RWPE2 (cell line): ENCODE measurements around the gene DNAH8.
A peak's percentile ranks its signal among the peaks of the same experiment; 100 is the strongest.

Experiments
- ATAC-seq: fragments of 200-7000 bp; cut with Tn5 transposase; 3 replicates; pipeline ENCODE4 v1.9.1; 2021; ENCODE audit warnings: low read depth
- DNase-seq: peaks from one replicate; pipeline ENCODE4 v3.0.0-alpha.2; 2020; ENCODE audit warnings: low spot score
- H3K27ac ChIP-seq: fragments of 450-650 bp; 2 replicates; pipeline ENCODE4 v1.5.1; 2017; ENCODE audit warnings: mild to moderate bottlenecking; ENCODE audit not compliant: poor library complexity, severe bottlenecking
- H3K27me3 ChIP-seq: fragments of 250-450 bp; sonication (Bioruptor Pico); 2 replicates; pipeline ENCODE4 v1.5.1; 2021; ENCODE audit warnings: mild to moderate bottlenecking, moderate library complexity; ENCODE audit not compliant: insufficient read depth, poor library complexity, severe bottlenecking
- H3K36me3 ChIP-seq: fragments of 250-450 bp; sonication (Bioruptor Pico); 2 replicates; pipeline ENCODE4 v1.5.1; 2020; ENCODE audit warnings: low read depth, mild to moderate bottlenecking, moderate library complexity
- H3K4me1 ChIP-seq: fragments of 250-450 bp; sonication (Bioruptor Pico); 2 replicates; pipeline ENCODE4 v1.5.1; 2021; ENCODE audit warnings: mild to moderate bottlenecking, moderate library complexity; ENCODE audit not compliant: insufficient read depth, poor library complexity, severe bottlenecking
- H3K4me3 ChIP-seq: fragments of 250-450 bp; sonication (Bioruptor Pico); 2 replicates; pipeline ENCODE4 v1.5.1; 2021; ENCODE audit warnings: mild to moderate bottlenecking, moderate library complexity; ENCODE audit not compliant: severe bottlenecking
- H3K9me3 ChIP-seq: fragments of 250-450 bp; sonication (Bioruptor Pico); 2 replicates; pipeline ENCODE4 v1.5.1; 2021; ENCODE audit warnings: mild to moderate bottlenecking, moderate library complexity; ENCODE audit not compliant: severe bottlenecking
- CTCF ChIP-seq: fragments of 450-650 bp; IDR thresholded peaks from one replicate; pipeline ENCODE4 v1.5.1; 2017; ENCODE audit warnings: mild to moderate bottlenecking, moderate library complexity; ENCODE audit not compliant: poor library complexity, severe bottlenecking

Gene DNAH8

DNA sequence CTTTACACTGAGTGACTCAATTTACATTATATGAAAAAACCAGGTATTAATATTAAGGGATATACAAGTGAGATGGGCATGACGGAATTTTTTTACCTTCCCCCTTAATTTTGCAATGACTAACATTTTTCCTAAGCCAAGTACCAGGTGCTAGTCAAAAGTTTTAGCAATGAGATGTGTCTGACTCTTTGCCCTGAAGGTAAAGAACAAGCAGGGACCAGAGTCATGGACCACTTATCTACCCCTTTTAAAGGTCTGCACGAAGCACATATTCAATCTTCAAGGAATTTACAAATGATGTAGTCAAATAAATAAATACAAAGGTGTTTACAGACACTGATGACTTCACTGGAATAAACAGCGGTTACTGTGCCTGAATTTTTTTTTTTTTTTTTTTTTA lies 13.6 kb upstream of the DNAH8 start:
- no peak for ATAC-seq
- no peak overlapping the region for H3K4me3 ChIP-seq
- peak overlapping the region; percentile 58 for H3K27ac ChIP-seq

DNA sequence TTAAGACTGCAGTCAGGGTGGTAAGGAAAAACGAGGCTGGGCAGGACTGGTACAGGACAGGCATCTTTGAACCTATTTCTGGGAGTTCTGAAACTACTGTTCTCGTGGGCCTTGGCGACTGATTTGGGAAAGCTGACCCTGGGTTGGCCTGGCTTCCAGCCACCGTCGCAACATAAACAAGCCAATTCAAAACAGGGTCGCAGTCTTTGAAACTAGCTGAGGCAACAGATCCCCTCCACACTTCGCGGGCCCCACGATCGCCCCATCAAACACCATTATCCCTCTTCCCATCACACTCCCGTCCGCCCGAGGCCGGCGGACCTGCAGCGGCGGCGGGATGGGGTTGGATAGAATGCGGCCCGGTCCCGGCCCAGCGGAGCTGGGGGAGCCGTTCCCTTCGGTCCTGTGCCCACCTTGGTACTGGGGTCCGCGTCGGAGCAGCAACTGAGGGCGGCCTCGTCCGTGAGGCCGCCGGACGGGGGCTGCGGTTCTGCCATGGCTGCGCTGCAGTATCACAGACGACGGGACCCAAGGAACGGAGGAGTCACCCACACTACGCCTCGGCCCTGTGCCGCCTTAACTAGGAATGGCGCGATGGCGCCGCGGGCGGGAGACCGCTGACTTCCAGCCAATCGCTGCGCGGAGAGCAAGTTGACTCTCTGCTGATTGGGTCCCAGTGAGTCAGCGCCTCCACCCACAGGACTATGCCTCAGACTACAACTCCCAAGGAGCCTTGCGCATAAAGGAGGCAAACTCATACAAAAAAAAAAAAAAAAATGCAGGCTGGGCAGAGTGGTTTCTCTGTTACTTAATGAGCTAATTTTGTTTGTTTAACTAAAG lies 12.3 kb upstream of the DNAH8 start, which contains the start of gene GLO1:
TSS of gene GLO1 (minus strand) at position 588 of the 840 bp plus-strand sequence. CDS start at position 497, 91 bp downstream.
- Histone ChIP-seq H3K27ac (peak within 1 kb of the TSS; percentile 58), H3K4me1 (no peaks in the 10 kb centered on the region), H3K4me3 (peak within 1 kb of the TSS; percentile 67), H3K9me3 (no peaks in the 10 kb centered on the region), H3K27me3 (no peaks in the 10 kb centered on the region), H3K36me3 (peaks cover 25% of the 10 kb centered on the region)
- ATAC-seq (peak; percentile 99), DNase-seq (peak; percentile 98)
- no peak for TF ChIP-seq CTCF

More for the DNA sequence above, 13.6 kb upstream of the DNAH8 start:
- TF ChIP-seq CTCF = no peak
- Histone ChIP-seq H3K36me3 (peaks cover 29% of the 10 kb centered on the region), H3K27me3 (no peaks in the 10 kb centered on the region), H3K4me1 (no peaks in the 10 kb centered on the region), H3K9me3 (no peaks in the 10 kb centered on the region)
- no peak for DNase-seq

DNA sequence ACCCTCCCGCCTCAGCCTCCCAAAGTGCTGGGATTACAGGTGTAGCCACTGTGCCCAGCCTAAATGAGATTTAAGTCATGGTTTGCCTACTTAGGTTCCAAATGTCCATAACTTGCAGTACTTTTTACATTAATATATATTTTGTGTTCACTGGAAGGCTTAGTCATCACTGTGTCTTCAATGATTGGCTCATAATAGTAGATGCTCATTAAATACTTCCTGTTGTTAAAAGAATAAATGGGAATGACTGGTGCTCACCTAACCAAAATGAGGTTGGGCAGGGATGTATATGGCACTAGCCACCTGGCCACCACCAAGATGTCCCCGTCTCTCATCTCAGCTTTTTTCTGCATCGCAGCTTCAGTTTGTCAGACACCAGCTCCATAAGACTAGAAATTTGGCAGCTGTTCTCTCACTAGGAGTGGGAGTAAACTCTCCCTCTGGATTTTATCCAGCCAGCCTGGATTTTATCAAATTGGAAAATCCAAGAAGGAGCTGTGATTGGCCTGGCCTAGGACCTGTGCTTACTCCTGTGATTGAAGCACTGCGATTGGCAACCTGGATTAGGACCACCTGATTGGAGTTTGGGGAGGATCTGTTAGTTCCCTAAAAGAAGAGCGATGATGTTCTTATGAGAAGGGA lies 11.0 kb upstream of the DNAH8 start:
- H3K4me3 ChIP-seq = no peak overlapping the region
- H3K36me3 ChIP-seq = peaks cover 19% of the 10 kb centered on the region
- no peak for DNase-seq
- H3K27ac ChIP-seq = no peak overlapping the region
- no peaks in the 10 kb centered on the region for H3K27me3 ChIP-seq
- no peak for ATAC-seq
- no peaks in the 10 kb centered on the region for H3K4me1 ChIP-seq
- TF ChIP-seq CTCF = no peak
- no peaks in the 10 kb centered on the region for H3K9me3 ChIP-seq

- H3K36me3 ChIP-seq = peaks cover 8% of the 10 kb centered on the region
- H3K27ac ChIP-seq = no peak overlapping the region
- H3K9me3 ChIP-seq = no peaks in the 10 kb centered on the region
- H3K27me3 ChIP-seq = no peaks in the 10 kb centered on the region
- no peak for ATAC-seq
- no peak for TF ChIP-seq CTCF
- DNase-seq = no peak
- H3K4me3 ChIP-seq = no peak overlapping the region
- no peaks in the 10 kb centered on the region for H3K4me1 ChIP-seq
Measured at GRCh38 chr6:38705924-38706323, 9.2 kb upstream of the DNAH8 start.
